Fibroblast of lung (primary cell): ENCODE measurements around the gene STK32C. TPM values are rescaled to one million over a fixed set of nuclear protein-coding genes. Genes with fewer than 3 reads are reported as not detected.

Experiments used
- DNase-seq, 2 donors: peaks; one replicate each; pipeline versions ENCODE4 v3.0.0 to v3.0.0-alpha.2; 2010; ENCODE audit warnings: low read depth in 2 of 2
- H2AFZ ChIP-seq: 2 replicates; pipeline ENCODE4 v1.5.1; 2012; ENCODE audit warnings: low read length, control low read depth, inconsistent platforms
- H3K27ac ChIP-seq: 2 replicates; pipeline ENCODE4 v1.5.1; 2011; ENCODE audit warnings: low read length, control low read depth; ENCODE audit not compliant: insufficient read depth
- H3K27me3 ChIP-seq: 2 replicates; pipeline ENCODE4 v1.5.1; 2011; ENCODE audit warnings: mild to moderate bottlenecking, low read length; ENCODE audit not compliant: control insufficient read depth, insufficient read depth
- H3K36me3 ChIP-seq: 2 replicates; pipeline ENCODE4 v1.5.1; 2011; ENCODE audit warnings: low read length; ENCODE audit not compliant: control insufficient read depth, insufficient read depth
- H3K4me1 ChIP-seq: 2 replicates; pipeline ENCODE4 v1.5.1; 2011; ENCODE audit warnings: low read length; ENCODE audit not compliant: control insufficient read depth, insufficient read depth; ENCODE audit errors: extremely low read depth
- H3K4me2 ChIP-seq: 2 replicates; pipeline ENCODE4 v1.5.1; 2011; ENCODE audit warnings: low read length, control low read depth; ENCODE audit not compliant: insufficient read depth; ENCODE audit errors: extremely low read depth
- H3K4me3 ChIP-seq, 4 experiments: fragments of 200-600 bp in 1 of 4; sonication (generic) in 1 of 4; replicated peaks in 1 of 4; 2 replicates each; pipeline ENCODE4 v1.5.1; 2011 to 2016; ENCODE audit warnings: low read length in 4 of 4, low read depth in 3 of 4, mild to moderate bottlenecking in 3 of 4, control low read depth in 2 of 4, inconsistent platforms in 1 of 4, mixed read lengths in 1 of 4; ENCODE audit not compliant: insufficient read depth in 1 of 4; ENCODE audit errors: control extremely low read depth in 1 of 4
- H3K79me2 ChIP-seq: 2 replicates; pipeline ENCODE4 v1.5.1; 2012; ENCODE audit warnings: mild to moderate bottlenecking, low read length, inconsistent platforms; ENCODE audit not compliant: control insufficient read depth, insufficient read depth
- H3K9ac ChIP-seq: 2 replicates; pipeline ENCODE4 v1.5.1; 2011; ENCODE audit warnings: mild to moderate bottlenecking, low read length, control low read depth; ENCODE audit not compliant: insufficient read depth
- H3K9me3 ChIP-seq: 2 replicates; pipeline ENCODE4 v1.5.1; 2012; ENCODE audit warnings: low read depth, low read length; ENCODE audit not compliant: control insufficient read depth, insufficient read depth
- H4K20me1 ChIP-seq: 2 replicates; pipeline ENCODE4 v1.5.1; 2011; ENCODE audit warnings: low read length; ENCODE audit not compliant: control insufficient read depth, insufficient read depth; ENCODE audit errors: extremely low read depth
- CTCF ChIP-seq, 2 donors: IDR thresholded peaks in 1 of 2; conservative IDR thresholded peaks in 1 of 2; 1 replicate in 1 of 2; 2 replicates in 1 of 2; pipeline ENCODE4 v1.5.1; 2011 to 2012; ENCODE audit warnings: low read length in 2 of 2, control low read depth in 1 of 2, inconsistent platforms in 1 of 2, low read depth in 1 of 2, mild to moderate bottlenecking in 1 of 2
- EZH2 ChIP-seq: IDR thresholded peaks from 2 replicates; pipeline ENCODE4 v1.5.1; 2012; ENCODE audit warnings: low read length, control low read depth, mild to moderate bottlenecking; ENCODE audit errors: missing control alignments
- polyA plus RNA-seq, 2 donors: library from polyadenylated mRNA; depleted of rRNA in 1 of 2; stranded (reverse) in 1 of 2; unstranded in 1 of 2; fragments of >200 nt; gene quantifications; 2 replicates each; pipeline ENCODE4 v1.2.1, GENCODE V29; 2011 to 2012; ENCODE audit warnings: missing spikeins in 1 of 2
- total RNA-seq: library from RNA; depleted of rRNA; stranded (reverse); fragments of >200 nt; gene quantifications from 2 replicates; pipeline ENCODE4 v1.2.1, GENCODE V29; 2014

The STK32C gene
- total and polyA plus RNA-seq, 2 donors (not counting 1 experiment from before 2014, with no cell fraction given), result 4.4 to 21.5 TPM

GRCh38 chr10:132304756-132305509, 2.8 kb downstream of the STK32C start:
- Histone ChIP-seq H3K9me3 (no peaks in the 10 kb centered on the region), H4K20me1 (no peaks in the 10 kb centered on the region), H2AFZ (no peak overlapping the region), H3K27me3 (no peaks in the 10 kb centered on the region), H3K79me2 (no peaks in the 10 kb centered on the region), H3K27ac (no peak overlapping the region), H3K4me3 (no peak overlapping the region), H3K9ac (no peak overlapping the region), H3K4me2 (no peak overlapping the region), H3K36me3 (no peaks in the 10 kb centered on the region), H3K4me1 (no peaks in the 10 kb centered on the region)
- TF ChIP-seq EZH2, result no peak
- no peak for TF ChIP-seq CTCF (conservative IDR thresholded peaks at IDR 0.05 in 1 of 2, IDR thresholded peaks at IDR 0.05 in 1 of 2; ENCODE audit: low read depth in 1 of 2, low read length in 2 of 2)
- no peak for DNase-seq

GRCh38 chr10:132303361-132304115, 4.2 kb downstream of the STK32C start:
- Histone ChIP-seq H3K27me3 (no peaks in the 10 kb centered on the region), H3K27ac (no peak overlapping the region), H3K79me2 (no peaks in the 10 kb centered on the region), H3K4me3 (no peak overlapping the region), H3K9ac (no peak overlapping the region), H3K36me3 (no peaks in the 10 kb centered on the region), H3K4me1 (no peaks in the 10 kb centered on the region), H4K20me1 (no peaks in the 10 kb centered on the region), H3K4me2 (no peak overlapping the region), H2AFZ (no peak overlapping the region), H3K9me3 (no peaks in the 10 kb centered on the region)
- no peak for DNase-seq
- TF ChIP-seq EZH2, result no peak
- no peak for TF ChIP-seq CTCF (conservative IDR thresholded peaks at IDR 0.05 in 1 of 2, IDR thresholded peaks at IDR 0.05 in 1 of 2; ENCODE audit: low read depth in 1 of 2, low read length in 2 of 2)

GRCh38 chr10:132302421-132303310, 5.1 kb downstream of the STK32C start:
- Histone ChIP-seq H3K27ac (no peak overlapping the region), H3K4me2 (no peak overlapping the region), H3K79me2 (no peaks in the 10 kb centered on the region), H4K20me1 (no peaks in the 10 kb centered on the region), H3K9ac (no peak overlapping the region), H3K4me1 (no peaks in the 10 kb centered on the region), H3K27me3 (no peaks in the 10 kb centered on the region), H2AFZ (no peak overlapping the region), H3K36me3 (no peaks in the 10 kb centered on the region), H3K4me3 (no peak overlapping the region), H3K9me3 (no peaks in the 10 kb centered on the region)
- no peak for DNase-seq
- no peak for TF ChIP-seq EZH2
- TF ChIP-seq CTCF (conservative IDR thresholded peaks at IDR 0.05 in 1 of 2, IDR thresholded peaks at IDR 0.05 in 1 of 2; ENCODE audit: low read depth in 1 of 2, low read length in 2 of 2), result no peak
